ENCODE results near the gene OR1E1. TPM values are rescaled to one million over a fixed set of nuclear protein-coding genes. Genes with fewer than 3 reads are reported as not detected.
A peak's percentile ranks its signal among the peaks of the same experiment; 100 is the strongest.
"Not testable (repeated sequence)": the region's sequence is repeated elsewhere in the genome, so short reads cannot be mapped to it uniquely, and the experiment has no call there.

Gene OR1E1
- total and polyA plus RNA-seq, 3 donors from 2014 or later = 0.25 to 0.63 TPM; not detected in 1

GRCh38 chr17:3400055-3400454 is 1.8 kb upstream of the OR1E1 start:
- Histone ChIP-seq H3K4me1 (no peaks in the 10 kb centered on the region), H3K36me3 (ENCODE audit: low read depth, missing control alignments) (no peaks in the 10 kb centered on the region), H3K27ac (no peak overlapping the region), H3K27me3 (no peaks in the 10 kb centered on the region), H3K4me3 (no peak overlapping the region), H3K9me3 (no peaks in the 10 kb centered on the region)
- no peak for TF ChIP-seq CTCF (IDR thresholded peaks at IDR 0.05)
- TF ChIP-seq POLR2A (IDR thresholded peaks at IDR 0.05) = no peak
- no peak for DNase-seq
- intact Hi-C loops (cut with DNase I; ENCODE audit: low total_unique reads) = no loop called here
- 65 to 66% methylated on average over 6 of the region's 6 CpGs for WGBS, 2 donors

- 46 to 57% methylated on average over 7 of the region's 7 CpGs for WGBS, 2 donors
- H3K4me3 ChIP-seq; H3K4me1 ChIP-seq; intact Hi-C loops (cut with DNase I; ENCODE audit: low total_unique reads); H3K27ac ChIP-seq; H3K9me3 ChIP-seq; H3K27me3 ChIP-seq; H3K36me3 ChIP-seq (ENCODE audit: low read depth, missing control alignments); DNase-seq: not testable (repeated sequence)
Observed at GRCh38 chr17:3397801-3398200, 409 bp downstream of the OR1E1 start.

DNA sequence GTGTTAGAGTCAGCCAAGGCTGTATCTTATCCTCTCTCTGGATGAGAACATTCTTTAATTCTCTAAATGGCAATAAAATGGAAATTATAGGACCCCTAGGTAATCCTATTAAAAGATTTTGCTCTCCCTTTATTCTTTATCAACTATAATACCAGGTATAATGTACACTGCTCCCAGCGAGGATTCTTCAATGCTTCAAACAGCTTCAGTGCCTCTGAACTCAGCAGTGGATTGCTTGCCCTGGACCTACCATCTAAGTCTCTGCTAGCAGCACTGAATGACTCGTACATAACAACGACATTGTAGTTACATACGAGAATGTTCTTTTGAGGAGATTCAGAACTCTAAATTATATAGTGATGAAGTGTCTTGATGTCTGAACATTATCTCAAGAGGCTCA is 8.4 kb downstream of the OR1E1 start:
- DNase-seq = no peak
- intact Hi-C loops (cut with DNase I; ENCODE audit: low total_unique reads) = no loop called here
- H3K27me3 ChIP-seq = no peaks in the 10 kb centered on the region
- no peaks in the 10 kb centered on the region for H3K4me1 ChIP-seq
- no peak overlapping the region for H3K4me3 ChIP-seq
- no peaks in the 10 kb centered on the region for H3K9me3 ChIP-seq
- TF ChIP-seq CTCF (IDR thresholded peaks at IDR 0.05) = no peak
- TF ChIP-seq POLR2A (IDR thresholded peaks at IDR 0.05) = no peak
- whole genome bisulfite sequencing, 2 donors = 64 to 65% methylated on average over 4 of the region's 4 CpGs
- H3K27ac ChIP-seq = no peak overlapping the region
- no peaks in the 10 kb centered on the region for H3K36me3 ChIP-seq (ENCODE audit: low read depth, missing control alignments)

DNA sequence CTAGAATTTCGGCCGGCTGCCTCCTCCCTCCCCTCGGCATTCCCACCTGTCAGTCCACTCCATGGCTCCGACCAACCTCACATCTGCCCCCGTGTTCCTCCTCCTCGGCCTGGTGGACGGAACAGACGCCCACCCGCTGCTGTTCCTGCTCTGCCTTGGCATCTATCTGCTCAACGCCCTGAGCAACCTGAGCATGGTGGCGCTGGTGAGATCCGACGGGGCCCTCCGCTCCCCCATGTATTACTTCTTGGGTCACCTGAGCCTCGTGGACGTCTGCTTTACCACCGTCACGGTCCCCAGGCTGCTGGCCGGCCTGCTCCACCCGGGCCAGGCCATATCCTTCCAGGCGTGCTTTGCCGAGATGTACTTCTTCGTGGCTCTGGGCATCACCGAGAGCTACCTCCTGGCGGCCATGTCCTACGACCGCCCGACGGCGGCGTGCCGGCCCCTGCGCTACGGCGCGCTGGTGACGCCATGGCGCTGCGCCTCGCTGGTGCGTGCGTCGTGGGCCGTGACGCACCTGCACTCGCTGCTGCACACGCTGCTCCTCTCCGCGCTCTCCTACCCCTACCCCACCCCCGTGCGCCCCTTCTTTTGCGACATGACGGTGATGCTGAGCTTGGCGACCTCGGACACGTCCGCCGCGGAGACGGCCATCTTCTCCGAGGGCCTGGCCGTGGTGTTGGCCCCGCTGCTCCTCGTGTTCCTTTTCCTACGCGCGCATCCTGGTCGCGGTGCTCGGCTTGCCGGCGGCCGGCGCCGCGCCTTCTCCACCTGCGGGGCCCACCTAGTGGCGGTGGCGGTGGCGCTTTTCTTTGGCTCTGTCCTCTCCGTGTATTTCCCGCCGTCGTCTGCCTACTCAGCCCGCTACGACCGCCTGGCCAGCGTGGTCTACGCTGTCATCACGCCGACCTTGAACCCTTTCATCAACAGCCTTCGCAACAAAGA is 12.1 kb downstream of the OR1E1 start, which contains the start of gene OR3A2:
Gene OR3A2 (minus strand): TSS at position 440 of the 948 bp plus-strand sequence.
- no peaks in the 10 kb centered on the region for H3K9me3 ChIP-seq
- WGBS, 2 donors = 22 to 25% methylated on average over 49 to 85 of the region's 92 CpGs
- peak; percentile 68 for DNase-seq
- peak within 1 kb of the TSS; percentile 46 to 67 for H3K4me3 ChIP-seq
- no peaks in the 10 kb centered on the region for H3K4me1 ChIP-seq
- no peak for TF ChIP-seq POLR2A (IDR thresholded peaks at IDR 0.05)
- TF ChIP-seq CTCF (IDR thresholded peaks at IDR 0.05) = no peak
- intact Hi-C loops (cut with DNase I; ENCODE audit: low total_unique reads) = no loop called here
- peak within 1 kb of the TSS; percentile 7 to 59 for H3K27ac ChIP-seq
- no peaks in the 10 kb centered on the region for H3K27me3 ChIP-seq
- no peaks in the 10 kb centered on the region for H3K36me3 ChIP-seq (ENCODE audit: low read depth, missing control alignments)

- no peak for TF ChIP-seq POLR2A (IDR thresholded peaks at IDR 0.05)
- TF ChIP-seq CTCF (IDR thresholded peaks at IDR 0.05) = no peak
- H3K36me3 ChIP-seq (ENCODE audit: low read depth, missing control alignments) = no peaks in the 10 kb centered on the region
- WGBS, 2 donors = 76 to 79% methylated on average over 5 of the region's 5 CpGs
- H3K27ac ChIP-seq = no peak overlapping the region
- no peaks in the 10 kb centered on the region for H3K4me1 ChIP-seq
- no peaks in the 10 kb centered on the region for H3K9me3 ChIP-seq
- no peak for DNase-seq
- no peaks in the 10 kb centered on the region for H3K27me3 ChIP-seq
- H3K4me3 ChIP-seq = no peak overlapping the region
- intact Hi-C loops (cut with DNase I; ENCODE audit: low total_unique reads) = no loop called here
Observed at GRCh38 chr17:3381957-3382356, 16.3 kb downstream of the OR1E1 start.
